IPS DF 6.9 (cell line): ENCODE data around the gene STK32B.

Experiments used
- DNase-seq: peaks from one replicate; pipeline ENCODE4 v3.0.0-alpha.2; 2013; ENCODE audit warnings: low read depth, low spot score
- H3K27ac ChIP-seq: one replicate; pipeline ENCODE4 v1.5.1; 2013; ENCODE audit warnings: low read length, control low read depth
- H3K27me3 ChIP-seq: 2 replicates; pipeline ENCODE4 v1.6.1; 2013; ENCODE audit warnings: mild to moderate bottlenecking, low read length; ENCODE audit not compliant: control insufficient read depth, insufficient read depth
- H3K36me3 ChIP-seq: 2 replicates; pipeline ENCODE4 v1.6.1; 2013; ENCODE audit warnings: low read length; ENCODE audit not compliant: control insufficient read depth, insufficient read depth
- H3K4me1 ChIP-seq: 2 replicates; pipeline ENCODE4 v1.6.1; 2013; ENCODE audit warnings: low read length; ENCODE audit not compliant: control insufficient read depth, insufficient read depth
- H3K4me3 ChIP-seq: 2 replicates; pipeline ENCODE4 v1.5.1; 2013; ENCODE audit warnings: mild to moderate bottlenecking, low read length
- H3K9me3 ChIP-seq: 2 replicates; pipeline ENCODE4 v1.6.1; 2013; ENCODE audit warnings: low read length, inconsistent platforms; ENCODE audit not compliant: control insufficient read depth, insufficient read depth
- WGBS: extraction: QIAGEN DNeasy Blood & Tissue Kit; methylation state at CpG from one replicate; pipeline ENCODE4 v1.1.7; 2013; ENCODE audit warnings: mixed read lengths, missing lambda C conversion rate; ENCODE audit not compliant: insufficient read length, insufficient coverage; 5-methylcytosine and 5-hydroxymethylcytosine counted together

The STK32B gene

GRCh38 chr4:5479518-5480060 lies 428.3 kb downstream of the STK32B start:
- Histone ChIP-seq H3K4me3 (no peak overlapping the region), H3K4me1 (no peaks in the 10 kb centered on the region; the same call in 1 of the 2 replicates), H3K27me3 (no peaks in the 10 kb centered on the region), H3K36me3 (no peaks in the 10 kb centered on the region), H3K27ac (no peak overlapping the region), H3K9me3 (no peaks in the 10 kb centered on the region)
- no peak for DNase-seq
- no CpG with 5 or more reads among the region's 4 CpGs for WGBS

GRCh38 chr4:5488413-5488812 lies 437.1 kb downstream of the STK32B start:
- H3K4me1 ChIP-seq, result no peaks in the 10 kb centered on the region
- H3K9me3 ChIP-seq, result no peaks in the 10 kb centered on the region
- H3K27ac ChIP-seq, result no peak overlapping the region
- DNase-seq, result no peak
- H3K36me3 ChIP-seq, result no peaks in the 10 kb centered on the region
- no peaks in the 10 kb centered on the region for H3K27me3 ChIP-seq
- no peak overlapping the region for H3K4me3 ChIP-seq

GRCh38 chr4:5489260-5489659 lies 438.0 kb downstream of the STK32B start:
- no peaks in the 10 kb centered on the region for H3K27me3 ChIP-seq
- DNase-seq, result no peak
- no peaks in the 10 kb centered on the region for H3K9me3 ChIP-seq
- H3K36me3 ChIP-seq, result no peaks in the 10 kb centered on the region
- no peak overlapping the region for H3K4me3 ChIP-seq
- no peaks in the 10 kb centered on the region for H3K4me1 ChIP-seq
- no CpG with 5 or more reads among the region's 1 CpG for WGBS
- H3K27ac ChIP-seq, result no peak overlapping the region

GRCh38 chr4:5497489-5497888 lies 446.2 kb downstream of the STK32B start:
- Histone ChIP-seq H3K27ac (no peak overlapping the region), H3K36me3 (no peaks in the 10 kb centered on the region), H3K4me3 (no peak overlapping the region), H3K9me3 (no peaks in the 10 kb centered on the region), H3K4me1 (no peaks in the 10 kb centered on the region), H3K27me3 (no peaks in the 10 kb centered on the region)
- WGBS, result no CpG with 5 or more reads among the region's 2 CpGs
- no peak for DNase-seq

GRCh38 chr4:5500165-5500564 lies 448.9 kb downstream of the STK32B start:
- no peaks in the 10 kb centered on the region for H3K4me1 ChIP-seq
- no peaks in the 10 kb centered on the region for H3K27me3 ChIP-seq
- no peak for DNase-seq
- WGBS, result no CpG with 5 or more reads among the region's 3 CpGs
- H3K36me3 ChIP-seq, result no peaks in the 10 kb centered on the region
- no peaks in the 10 kb centered on the region for H3K9me3 ChIP-seq
- H3K4me3 ChIP-seq, result no peak overlapping the region
- H3K27ac ChIP-seq, result no peak overlapping the region

- Histone ChIP-seq H3K27me3 (no peaks in the 10 kb centered on the region), H3K27ac (no peak overlapping the region), H3K9me3 (no peaks in the 10 kb centered on the region), H3K36me3 (no peaks in the 10 kb centered on the region), H3K4me3 (no peak overlapping the region), H3K4me1 (no peaks in the 10 kb centered on the region)
- no CpG with 5 or more reads among the region's 7 CpGs for WGBS
- no peak for DNase-seq
Observed at GRCh38 chr4:5503336-5503936, 452.2 kb downstream of the STK32B start.

- DNase-seq, result no peak
- Histone ChIP-seq H3K27ac (no peak overlapping the region), H3K9me3 (no peaks in the 10 kb centered on the region), H3K27me3 (no peaks in the 10 kb centered on the region), H3K36me3 (no peaks in the 10 kb centered on the region), H3K4me1 (no peaks in the 10 kb centered on the region), H3K4me3 (no peak overlapping the region)
Observed at GRCh38 chr4:5504486-5504885, 453.2 kb downstream of the STK32B start.

- no peaks in the 10 kb centered on the region; the same call in 1 of the 2 replicates for H3K9me3 ChIP-seq
- no peaks in the 10 kb centered on the region for H3K4me1 ChIP-seq
- H3K27me3 ChIP-seq, result no peaks in the 10 kb centered on the region
- no peak overlapping the region for H3K4me3 ChIP-seq
- no peaks in the 10 kb centered on the region for H3K36me3 ChIP-seq
- DNase-seq, result no peak
- no CpG with 5 or more reads among the region's 2 CpGs for WGBS
- H3K27ac ChIP-seq, result no peak overlapping the region
Observed at GRCh38 chr4:5510504-5510903, 459.2 kb downstream of the STK32B start.

GRCh38 chr4:5511791-5512190 lies 460.5 kb downstream of the STK32B start:
- H3K27ac ChIP-seq, result no peak overlapping the region
- H3K27me3 ChIP-seq, result no peaks in the 10 kb centered on the region
- no peaks in the 10 kb centered on the region; the same call in 1 of the 2 replicates for H3K9me3 ChIP-seq
- no peak for DNase-seq
- no peak overlapping the region for H3K4me3 ChIP-seq
- H3K36me3 ChIP-seq, result no peaks in the 10 kb centered on the region
- no peaks in the 10 kb centered on the region for H3K4me1 ChIP-seq

GRCh38 chr4:5515646-5516045 lies 464.4 kb downstream of the STK32B start:
- no peak overlapping the region for H3K4me3 ChIP-seq
- no peaks in the 10 kb centered on the region; the same call in 1 of the 2 replicates for H3K9me3 ChIP-seq
- H3K27me3 ChIP-seq, result no peaks in the 10 kb centered on the region
- no peaks in the 10 kb centered on the region for H3K36me3 ChIP-seq
- no peak for DNase-seq
- no peaks in the 10 kb centered on the region for H3K4me1 ChIP-seq
- H3K27ac ChIP-seq, result no peak overlapping the region

GRCh38 chr4:5517372-5517771 lies 466.1 kb downstream of the STK32B start:
- no peaks in the 10 kb centered on the region; the same call in 1 of the 2 replicates for H3K9me3 ChIP-seq
- H3K4me3 ChIP-seq, result no peak overlapping the region
- WGBS, result no CpG with 5 or more reads among the region's 4 CpGs
- no peak for DNase-seq
- H3K27ac ChIP-seq, result no peak overlapping the region
- H3K36me3 ChIP-seq, result no peaks in the 10 kb centered on the region
- no peaks in the 10 kb centered on the region for H3K27me3 ChIP-seq
- no peaks in the 10 kb centered on the region for H3K4me1 ChIP-seq
